ENCODE data around the gene SAMD4B. TPM values are rescaled to one million over a fixed set of nuclear protein-coding genes. Genes with fewer than 3 reads are reported as not detected.

SAMD4B gene, protein sequence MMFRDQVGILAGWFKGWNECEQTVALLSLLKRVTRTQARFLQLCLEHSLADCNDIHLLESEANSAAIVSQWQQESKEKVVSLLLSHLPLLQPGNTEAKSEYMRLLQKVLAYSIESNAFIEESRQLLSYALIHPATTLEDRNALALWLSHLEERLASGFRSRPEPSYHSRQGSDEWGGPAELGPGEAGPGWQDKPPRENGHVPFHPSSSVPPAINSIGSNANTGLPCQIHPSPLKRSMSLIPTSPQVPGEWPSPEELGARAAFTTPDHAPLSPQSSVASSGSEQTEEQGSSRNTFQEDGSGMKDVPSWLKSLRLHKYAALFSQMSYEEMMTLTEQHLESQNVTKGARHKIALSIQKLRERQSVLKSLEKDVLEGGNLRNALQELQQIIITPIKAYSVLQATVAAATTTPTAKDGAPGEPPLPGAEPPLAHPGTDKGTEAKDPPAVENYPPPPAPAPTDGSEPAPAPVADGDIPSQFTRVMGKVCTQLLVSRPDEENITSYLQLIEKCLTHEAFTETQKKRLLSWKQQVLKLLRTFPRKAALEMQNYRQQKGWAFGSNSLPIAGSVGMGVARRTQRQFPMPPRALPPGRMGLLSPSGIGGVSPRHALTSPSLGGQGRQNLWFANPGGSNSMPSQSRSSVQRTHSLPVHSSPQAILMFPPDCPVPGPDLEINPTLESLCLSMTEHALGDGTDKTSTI
- 10 to 100 TPM; 34.3 to 79.0 (median 77.6) TPM for polyA plus RNA-seq

DNA sequence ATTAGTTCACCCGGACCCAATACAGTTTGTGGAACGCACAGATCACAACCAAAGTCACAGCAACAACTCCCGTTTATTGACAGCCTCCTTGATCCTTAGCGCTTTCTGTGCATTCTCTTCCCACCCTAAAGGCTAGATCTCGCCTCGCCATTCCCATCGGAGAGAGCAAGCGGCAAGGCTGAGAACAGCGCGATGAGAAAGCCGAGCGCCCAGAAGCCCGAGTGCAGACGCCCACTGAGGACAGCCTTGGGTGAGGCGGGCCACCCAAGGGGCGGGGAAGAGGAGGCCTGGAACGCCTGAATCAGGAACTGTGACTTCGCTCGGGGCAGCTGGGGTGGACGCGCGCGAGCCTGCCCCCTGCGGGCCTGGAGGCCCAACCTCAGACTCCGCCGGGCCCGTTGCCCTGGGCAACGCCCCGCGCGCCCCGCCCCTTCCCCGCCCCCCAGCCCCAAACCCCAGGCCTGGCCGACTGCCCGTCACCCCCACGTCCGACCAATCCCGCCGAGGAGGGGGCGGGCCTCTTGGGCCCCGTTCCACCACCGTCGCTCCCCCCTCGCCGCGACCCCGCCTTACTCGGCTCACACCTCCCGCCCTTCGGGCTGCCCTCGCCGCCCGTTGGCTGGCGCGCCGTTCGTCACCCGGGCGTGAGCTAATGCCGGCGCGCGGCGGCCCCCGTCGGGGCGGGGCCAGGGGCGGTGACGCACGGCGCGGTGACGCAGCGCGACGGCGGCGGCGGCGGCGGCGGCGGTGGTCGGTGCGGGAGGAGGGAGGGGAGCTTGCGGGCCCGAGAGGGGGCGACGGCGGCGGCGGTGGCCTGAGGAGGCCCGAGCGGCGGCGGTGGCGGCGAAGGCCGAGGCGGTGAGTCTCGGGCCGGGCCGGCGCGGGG, at the start of gene SAMD4B:
SAMD4B (plus strand) TSS at position 703 of the 886 bp plus-strand sequence. CDS start 14,473 bp downstream, outside the sequence.
- WGBS, 3 donors, result 1% methylated on average over 51 to 92 of the region's 105 CpGs
- peak within 1 kb of the TSS; percentile 52 for H3K27ac ChIP-seq (ENCODE audit: low read depth, low read length)

DNA sequence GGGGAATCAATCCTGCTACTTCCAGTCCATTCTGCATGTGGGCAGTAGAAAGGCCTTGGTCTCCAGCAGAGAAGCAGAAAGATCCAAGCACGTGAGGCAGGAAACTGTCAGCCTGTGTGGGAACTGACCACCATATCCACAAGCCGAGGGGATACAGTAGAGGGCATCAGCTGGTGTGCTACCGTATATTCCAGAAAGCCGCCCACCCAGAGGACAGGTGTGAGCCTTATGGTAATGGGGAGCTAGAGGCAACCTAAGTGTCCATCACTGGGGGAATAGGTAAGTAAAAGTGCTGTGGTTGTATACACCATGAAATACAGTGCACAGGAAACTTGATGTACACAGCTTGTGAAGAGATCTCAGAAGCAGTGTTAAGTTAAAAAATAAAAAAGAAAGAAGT, 48.8 kb upstream of the SAMD4B start:
- 63 to 81% (median 65%) methylated on average over 4 of the region's 4 CpGs for WGBS, 3 donors
- H3K27ac ChIP-seq (ENCODE audit: low read depth, low read length), result no peak overlapping the region

DNA sequence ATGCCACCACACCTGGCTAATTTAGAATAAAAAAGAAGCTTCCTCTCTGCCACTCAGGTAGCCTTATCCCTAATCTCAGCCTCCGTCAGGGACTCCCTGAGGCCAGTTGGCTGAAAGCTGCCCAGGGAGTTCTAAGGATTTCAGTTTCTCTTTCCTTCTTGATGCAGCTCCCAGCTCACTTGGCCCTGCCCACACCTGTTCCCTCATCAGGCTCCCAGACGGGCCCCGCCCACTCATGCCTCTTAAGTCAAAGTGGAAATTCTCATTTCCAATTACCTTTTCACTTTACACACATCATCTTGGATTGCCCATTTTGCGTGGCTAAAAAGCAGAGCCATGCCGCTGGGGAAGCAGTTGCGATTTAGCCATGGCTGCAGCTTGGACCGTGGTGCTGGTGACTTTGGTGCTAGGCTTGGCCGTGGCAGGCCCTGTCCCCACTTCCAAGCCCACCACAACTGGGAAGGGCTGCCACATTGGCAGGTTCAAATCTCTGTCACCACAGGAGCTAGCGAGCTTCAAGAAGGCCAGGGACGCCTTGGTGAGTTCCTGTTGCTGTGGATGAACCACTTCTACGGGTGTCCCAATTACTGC, 46.1 kb upstream of the SAMD4B start, which contains the start of gene IFNL1:
IFNL1 (plus strand) TSS at position 353 of the 591 bp plus-strand sequence; CDS start at position 368, 15 bp downstream.
- H3K27ac ChIP-seq (ENCODE audit: low read depth, low read length), result no peak within 1 kb of the TSS
- 85 to 87% (median 85%) methylated on average over 11 of the region's 11 CpGs for WGBS, 3 donors

DNA sequence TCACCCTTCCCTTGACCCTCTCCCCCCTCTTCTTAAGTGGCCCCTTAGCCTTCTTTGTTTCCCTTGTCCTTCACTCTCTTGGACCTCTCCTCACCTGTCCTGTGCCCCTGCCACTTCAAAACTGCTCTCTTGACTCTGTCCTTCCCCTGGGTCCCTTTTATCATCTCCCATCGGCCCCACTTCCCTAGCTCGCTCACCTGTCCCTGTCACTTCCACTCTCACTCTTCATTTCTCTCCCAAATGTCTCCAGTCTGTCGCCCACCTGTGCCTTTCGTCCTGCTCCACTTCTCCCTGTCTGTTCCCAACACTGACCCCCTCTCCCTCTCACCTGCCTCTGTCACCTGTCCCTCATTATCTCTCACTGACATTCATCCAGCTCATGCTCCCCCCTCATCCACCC, 45.3 kb upstream of the SAMD4B start:
- no peak overlapping the region for H3K27ac ChIP-seq (ENCODE audit: low read depth, low read length)
- WGBS, 3 donors, result 82 to 90% (median 90%) methylated on average over 4 of the region's 4 CpGs

DNA sequence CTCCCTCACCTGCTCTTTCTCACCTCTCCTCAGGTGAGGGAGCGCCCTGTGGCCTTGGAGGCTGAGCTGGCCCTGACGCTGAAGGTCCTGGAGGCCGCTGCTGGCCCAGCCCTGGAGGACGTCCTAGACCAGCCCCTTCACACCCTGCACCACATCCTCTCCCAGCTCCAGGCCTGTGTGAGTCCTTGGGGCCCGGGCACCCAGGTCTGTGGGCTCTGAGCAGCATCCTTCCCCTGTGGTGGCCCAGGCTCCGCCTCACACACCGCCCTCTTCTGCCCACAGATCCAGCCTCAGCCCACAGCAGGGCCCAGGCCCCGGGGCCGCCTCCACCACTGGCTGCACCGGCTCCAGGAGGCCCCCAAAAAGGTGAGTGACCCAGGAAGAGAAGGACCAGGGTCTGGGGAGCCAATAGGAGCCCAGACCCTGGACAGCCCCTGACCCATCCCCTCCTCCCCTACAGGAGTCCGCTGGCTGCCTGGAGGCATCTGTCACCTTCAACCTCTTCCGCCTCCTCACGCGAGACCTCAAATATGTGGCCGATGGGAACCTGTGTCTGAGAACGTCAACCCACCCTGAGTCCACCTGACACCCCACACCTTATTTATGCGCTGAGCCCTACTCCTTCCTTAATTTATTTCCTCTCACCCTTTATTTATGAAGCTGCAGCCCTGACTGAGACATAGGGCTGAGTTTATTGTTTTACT, 44.1 kb upstream of the SAMD4B start:
- WGBS, 3 donors, result 51 to 68% (median 54%) methylated on average over 16 to 17 of the region's 17 CpGs
- no peak overlapping the region for H3K27ac ChIP-seq (ENCODE audit: low read depth, low read length)

DNA sequence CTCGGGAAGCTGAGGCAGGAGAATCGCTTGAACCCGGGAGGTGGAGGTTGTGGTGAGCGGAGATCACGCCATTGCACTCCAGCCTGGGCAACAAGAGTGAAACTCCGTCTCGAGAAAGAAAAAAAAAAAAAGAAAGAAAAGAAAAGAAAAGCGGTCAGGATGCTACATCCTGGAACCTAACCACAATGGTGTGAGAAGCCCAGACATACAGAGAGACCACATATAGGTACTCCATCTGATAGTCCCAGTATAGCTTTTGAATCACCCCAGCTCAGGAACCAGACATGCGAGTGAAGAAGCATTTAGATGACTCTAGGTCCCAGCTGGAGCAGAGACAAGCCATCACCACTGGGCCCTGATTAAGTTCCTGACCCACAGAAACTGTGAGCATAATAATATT, 42.8 kb upstream of the SAMD4B start:
- no peak overlapping the region for H3K27ac ChIP-seq (ENCODE audit: low read depth, low read length)
- 85 to 94% (median 86%) methylated on average over 9 of the region's 9 CpGs for WGBS, 3 donors

DNA sequence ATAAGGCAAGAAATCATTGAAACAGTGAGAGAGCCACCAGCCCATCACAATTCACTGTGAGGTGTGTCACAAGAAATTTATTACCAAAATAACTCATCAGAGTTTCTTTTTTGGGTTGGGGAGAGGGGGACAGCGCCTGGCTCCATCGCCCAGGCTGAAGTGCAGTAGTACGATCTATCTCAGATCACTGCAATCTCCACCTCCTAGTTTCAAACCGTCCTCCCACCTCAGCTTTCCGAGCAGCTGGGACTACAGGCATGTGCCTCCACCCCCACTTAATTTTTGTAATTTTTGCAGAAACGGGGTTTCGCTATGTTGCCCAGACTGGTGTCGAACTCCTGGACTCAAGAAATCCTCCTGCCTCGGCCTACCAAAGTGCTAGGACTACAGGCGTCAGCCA, 42.4 kb upstream of the SAMD4B start:
- no peak overlapping the region for H3K27ac ChIP-seq (ENCODE audit: low read depth, low read length)
- WGBS, 3 donors, result 87 to 96% (median 91%) methylated on average over 10 of the region's 10 CpGs

DNA sequence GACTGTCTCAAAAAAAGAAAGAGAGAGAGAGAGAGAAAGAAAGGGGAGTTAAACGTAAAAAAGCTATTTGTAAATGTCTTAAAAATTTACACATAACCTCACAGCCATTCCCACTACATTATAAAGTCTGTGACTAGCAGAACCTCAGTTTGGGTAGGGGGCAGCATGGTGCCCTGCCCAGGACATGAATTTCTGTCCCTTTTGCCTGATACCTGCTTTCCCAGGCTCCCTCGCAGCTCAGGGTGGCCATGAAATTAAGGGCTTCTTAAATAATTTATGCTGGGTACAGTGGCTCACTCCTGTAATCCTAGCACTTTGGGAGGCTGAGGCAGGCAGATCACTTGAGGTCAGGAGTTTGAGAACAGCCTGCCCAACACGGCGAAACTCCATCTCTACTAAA, 41.2 kb upstream of the SAMD4B start:
- 82 to 89% (median 84%) methylated on average over 4 of the region's 4 CpGs for WGBS, 3 donors
- H3K27ac ChIP-seq (ENCODE audit: low read depth, low read length), result no peak overlapping the region

DNA sequence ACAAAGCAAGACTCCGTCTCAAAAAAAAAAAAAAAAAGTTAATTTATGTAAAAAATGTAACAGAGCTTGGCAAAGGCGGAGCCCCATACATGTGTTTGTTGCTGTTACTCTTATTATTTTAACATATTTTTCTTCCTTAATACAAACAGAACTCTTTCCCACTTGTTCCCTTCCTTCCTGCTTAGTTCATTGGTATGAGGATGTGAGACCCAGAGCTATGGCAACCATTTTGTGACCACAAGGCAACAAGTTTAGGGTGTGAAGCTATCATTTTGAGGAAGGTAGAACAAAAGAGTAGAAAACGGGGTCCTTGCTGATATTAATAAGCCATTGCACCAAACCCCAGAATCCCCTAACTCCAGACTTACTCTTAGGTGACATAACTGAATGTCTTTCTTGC, 40.7 kb upstream of the SAMD4B start:
- H3K27ac ChIP-seq (ENCODE audit: low read depth, low read length), result no peak overlapping the region
- WGBS, 3 donors, result 84 to 89% (median 86%) methylated on average over 3 of the region's 3 CpGs

DNA sequence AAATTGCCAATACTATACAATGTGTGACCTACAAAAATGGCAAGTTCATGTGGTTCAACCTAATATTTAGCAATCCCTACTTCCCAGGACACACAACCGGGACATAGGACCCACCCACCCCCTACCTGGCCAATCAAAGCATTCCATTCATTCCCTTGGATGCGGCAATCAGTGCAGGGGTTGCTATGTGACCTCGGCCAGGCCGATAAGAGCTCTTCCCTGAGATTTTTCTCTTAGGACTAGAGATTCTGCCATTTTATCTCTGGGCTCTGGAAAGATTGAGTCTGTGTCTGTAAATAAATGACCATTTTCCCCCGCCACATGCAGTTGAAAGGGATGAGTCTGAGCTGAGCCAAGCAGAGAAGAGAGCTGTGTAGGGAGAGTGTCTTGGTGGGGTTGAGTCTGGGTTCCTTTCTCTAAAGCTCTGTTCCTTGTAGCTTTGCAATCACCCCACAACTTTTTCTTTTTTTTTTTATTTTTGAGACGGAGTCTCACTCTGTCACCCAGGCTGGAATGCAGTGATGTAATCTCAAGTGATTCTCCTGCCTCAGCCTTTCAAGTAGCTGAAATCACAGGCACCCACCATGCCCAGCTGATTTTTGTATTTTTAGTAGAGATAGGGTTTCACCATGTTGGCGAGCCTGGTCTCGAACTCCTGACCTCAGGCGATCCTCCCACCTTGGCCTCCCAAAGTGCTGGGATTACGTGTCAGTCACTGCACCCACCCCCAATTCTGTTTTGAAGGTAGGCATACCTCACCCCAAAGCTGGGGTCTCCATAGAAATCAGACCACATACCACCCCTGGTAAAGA, 38.6 kb upstream of the SAMD4B start:
- WGBS, 3 donors, result 50 to 60% (median 60%) methylated on average over 10 of the region's 10 CpGs
- H3K27ac ChIP-seq (ENCODE audit: low read depth, low read length), result no peak overlapping the region

DNA sequence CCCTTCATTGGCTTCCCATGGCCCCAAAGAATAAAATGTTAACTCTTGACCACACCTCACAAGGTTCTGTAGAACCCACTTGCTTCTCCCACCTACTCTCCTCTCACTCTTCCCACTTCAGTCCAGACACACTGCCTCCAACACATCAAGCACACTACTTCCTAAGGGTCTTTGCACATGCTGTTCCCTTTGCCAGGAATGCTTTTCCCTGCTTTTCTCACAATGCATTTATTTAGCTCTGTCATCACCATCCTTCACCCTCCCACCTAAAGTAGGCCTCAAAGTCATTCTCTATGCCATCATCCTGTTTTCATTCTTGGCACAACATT, 38.1 kb upstream of the SAMD4B start:
- H3K27ac ChIP-seq (ENCODE audit: low read depth, low read length), result no peak overlapping the region

DNA sequence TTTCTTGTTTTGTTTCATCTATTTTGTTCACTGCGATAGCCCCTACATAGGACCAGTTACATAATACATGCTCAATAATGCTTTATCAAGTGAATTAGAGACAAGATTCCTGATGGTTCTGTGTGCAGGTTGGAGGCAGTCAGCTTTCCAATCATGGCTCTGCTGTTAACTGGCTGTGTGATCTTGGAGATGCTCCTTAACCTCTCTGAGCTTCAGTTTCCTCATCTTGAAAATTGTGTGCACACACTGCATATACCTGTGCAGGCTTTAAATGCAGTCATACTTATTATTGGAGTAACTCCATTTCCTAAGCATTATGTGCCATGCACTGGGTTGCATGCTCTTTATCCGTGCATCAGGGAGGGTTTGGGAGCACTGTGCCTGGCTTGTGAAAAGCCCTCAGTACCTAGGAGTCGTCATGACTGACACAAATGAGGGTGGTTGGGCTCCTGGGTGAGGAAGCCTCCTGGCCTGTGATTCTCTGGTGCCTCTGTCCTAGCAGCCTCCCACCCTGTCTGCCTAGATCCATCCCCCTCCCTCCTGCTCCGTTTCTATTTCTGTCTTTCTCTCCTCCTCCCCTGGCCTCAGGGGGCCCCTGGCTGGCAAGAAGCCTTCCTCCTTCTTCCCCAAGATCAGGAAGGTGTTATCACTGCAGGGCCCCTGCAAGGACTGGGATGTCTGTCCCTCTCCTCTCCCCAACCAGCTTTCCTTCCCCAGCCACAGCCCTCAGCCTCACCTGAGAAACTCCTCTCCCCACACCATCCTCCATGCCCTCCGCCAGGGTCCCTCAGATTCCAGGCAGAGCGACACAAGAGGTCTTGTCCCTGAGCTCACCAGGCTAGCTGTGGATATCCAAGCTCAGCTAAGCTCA, 37.3 kb upstream of the SAMD4B start:
- 50 to 56% (median 51%) methylated on average over 6 of the region's 6 CpGs for WGBS, 3 donors
- H3K27ac ChIP-seq (ENCODE audit: low read depth, low read length), result no peak overlapping the region

DNA sequence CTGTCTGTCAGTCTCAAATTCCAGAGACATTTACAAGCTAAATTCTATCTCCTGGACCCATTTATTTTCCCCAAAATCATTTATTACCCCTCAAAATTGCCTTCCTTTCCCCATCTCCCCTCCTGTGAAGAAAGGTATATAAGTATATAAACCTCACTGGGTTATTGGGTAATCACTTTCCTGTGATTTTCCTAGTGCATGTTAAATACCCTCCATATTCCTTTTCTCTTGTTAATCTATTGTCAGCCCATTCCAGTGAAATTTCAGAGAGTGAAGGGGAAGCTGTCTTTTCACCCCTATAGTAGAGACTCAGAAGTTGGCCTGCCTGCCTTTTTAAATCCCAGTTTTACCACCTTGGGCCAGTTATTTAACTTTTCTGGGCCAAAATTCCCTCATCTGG, 36.1 kb upstream of the SAMD4B start:
- H3K27ac ChIP-seq (ENCODE audit: low read depth, low read length), result no peak overlapping the region

DNA sequence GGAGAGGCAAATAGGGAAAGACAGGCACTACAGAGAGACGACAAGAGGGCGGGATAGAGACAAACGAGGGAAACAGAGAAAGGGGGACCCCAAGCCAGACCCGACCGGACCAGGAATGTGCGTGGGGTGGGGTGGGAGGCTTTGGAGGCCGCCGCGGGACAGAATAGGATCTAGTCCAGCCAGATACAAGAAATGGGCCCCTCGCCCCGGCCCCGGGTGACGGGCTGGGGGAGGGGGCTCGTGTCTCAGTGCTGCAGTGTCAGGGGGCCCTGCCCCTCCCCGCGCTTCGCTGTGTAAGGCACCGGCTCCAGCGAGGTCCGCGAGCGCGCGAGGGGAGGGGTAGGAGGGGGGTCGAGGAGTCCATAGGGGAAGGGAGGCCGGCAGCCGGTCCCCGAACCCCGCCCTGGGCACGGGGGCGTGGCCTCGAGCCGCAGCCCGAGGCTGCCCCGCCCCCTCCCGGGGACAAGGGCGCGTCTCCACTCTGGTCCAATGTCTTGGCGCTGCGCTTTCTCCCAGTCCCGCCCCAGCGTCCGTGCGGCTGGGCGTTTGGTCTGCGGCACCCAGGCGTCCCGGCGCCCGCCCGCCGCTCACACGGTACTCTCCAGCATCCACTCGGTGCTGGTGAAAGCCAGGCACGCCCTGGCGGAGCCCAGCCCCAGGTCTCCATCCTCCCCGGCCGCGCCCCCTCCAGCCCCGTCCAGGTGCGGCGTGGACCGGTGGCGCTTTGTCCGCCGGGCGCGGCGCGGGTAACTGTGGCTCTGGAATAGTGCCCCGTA, 35.0 kb upstream of the SAMD4B start:
- WGBS, 3 donors, result 37 to 51% (median 45%) methylated on average over 57 to 71 of the region's 71 CpGs
- H3K27ac ChIP-seq (ENCODE audit: low read depth, low read length), result no peak overlapping the region

DNA sequence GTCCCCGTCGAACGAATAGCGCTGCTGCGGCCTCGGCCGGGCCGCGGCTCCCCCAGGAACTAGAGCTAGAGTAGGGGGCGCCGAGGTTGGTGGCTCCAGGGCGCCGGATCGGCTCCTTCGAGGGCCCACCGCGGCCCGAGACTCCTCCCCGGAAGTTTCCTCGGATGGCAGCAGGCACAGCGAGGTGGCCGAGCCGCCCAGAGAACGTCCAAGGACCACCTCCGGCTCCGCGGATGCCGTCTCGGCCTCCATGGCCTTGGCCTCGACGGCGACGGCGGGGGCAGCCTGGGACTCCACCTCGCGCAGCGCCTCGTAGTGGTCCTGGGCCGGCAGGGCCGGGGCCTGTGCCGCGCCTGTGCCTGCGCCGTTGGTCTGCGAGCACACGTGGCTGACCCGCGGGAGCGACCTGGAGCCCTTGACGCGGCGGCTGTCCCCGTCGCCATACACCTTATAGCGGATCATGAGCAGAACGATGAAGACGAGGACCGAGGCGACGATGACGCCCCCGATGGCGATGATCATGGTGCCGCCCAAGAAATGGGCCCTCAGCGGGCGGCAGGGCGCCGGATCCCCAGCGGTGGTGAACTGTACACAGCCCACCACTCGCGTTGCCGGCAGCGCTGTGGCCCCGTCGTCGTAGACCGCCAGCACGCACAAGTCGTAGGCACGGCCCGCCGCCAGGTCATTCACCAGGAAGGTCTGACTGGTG, 34.2 kb upstream of the SAMD4B start:
- no peak overlapping the region for H3K27ac ChIP-seq (ENCODE audit: low read depth, low read length)
- WGBS, 3 donors, result 43 to 60% (median 57%) methylated on average over 79 to 82 of the region's 82 CpGs

All from adipose tissue (tissue), 3 donors.